Activated CD4-positive, alpha-beta T cell treated with anti-CD3 and anti-CD28 coated beads, Interleukin-2, Interleukin-6, amounts not matched to agents 100 ng/mL and 50 ng/mL, durations not matched to agents 16 hours and 8 hours (primary cell): Measurements from ENCODE around the gene ADGB.
A peak's percentile ranks its signal among the peaks of the same experiment; 100 is the strongest.
"Not testable (repeated sequence)": the region's sequence is repeated elsewhere in the genome, so short reads cannot be mapped to it uniquely, and the experiment has no call there.

ENCODE experiments used
- DNase-seq: peaks from one replicate; pipeline ENCODE4 v3.0.0-alpha.2; 2020

The ADGB gene

GRCh38 chr6:146770275-146770964 is 171.6 kb downstream of the ADGB start:
- DNase-seq = no peak

- peak; percentile 58 for DNase-seq
Observed at GRCh38 chr6:146770965-146771735, 172.4 kb downstream of the ADGB start.

GRCh38 chr6:146775220-146775619 is 176.4 kb downstream of the ADGB start:
- DNase-seq = no peak

- DNase-seq = no peak
Observed at GRCh38 chr6:146781836-146782235, 183.1 kb downstream of the ADGB start.

GRCh38 chr6:146785001-146785585 is 186.3 kb downstream of the ADGB start:
- DNase-seq = peak; percentile 63

GRCh38 chr6:146787876-146788508 is 189.2 kb downstream of the ADGB start:
- DNase-seq = peak; percentile 22

- no peak for DNase-seq
Observed at GRCh38 chr6:146790561-146791091, 191.9 kb downstream of the ADGB start.

- no peak for DNase-seq
Observed at GRCh38 chr6:146791930-146792329, 193.2 kb downstream of the ADGB start.

- DNase-seq = not testable (repeated sequence)
Observed at GRCh38 chr6:146793218-146793617, 194.4 kb downstream of the ADGB start.

- DNase-seq = peak; percentile 25
Observed at GRCh38 chr6:146795479-146796133, 196.8 kb downstream of the ADGB start.

GRCh38 chr6:146803167-146803566 is 204.4 kb downstream of the ADGB start:
- not testable (repeated sequence) for DNase-seq

- no peak for DNase-seq
Observed at GRCh38 chr6:146803601-146804000, 204.8 kb downstream of the ADGB start.

GRCh38 chr6:146805546-146806325 is 207.0 kb downstream of the ADGB start:
- DNase-seq = no peak

GRCh38 chr6:146809014-146809413 is 210.2 kb downstream of the ADGB start:
- not testable (repeated sequence) for DNase-seq

GRCh38 chr6:146812811-146813321 is 214.1 kb downstream of the ADGB start:
- not testable (repeated sequence) for DNase-seq

GRCh38 chr6:146813554-146813953 is 214.8 kb downstream of the ADGB start:
- DNase-seq = no peak

- no peak for DNase-seq
Observed at GRCh38 chr6:146814148-146814750, 215.5 kb downstream of the ADGB start.

GRCh38 chr6:146815511-146816462 is 217.0 kb downstream of the ADGB start:
- not testable (repeated sequence) for DNase-seq

- DNase-seq = no peak
Observed at GRCh38 chr6:146819596-146820320, 221.0 kb downstream of the ADGB start.
